Measurements from ENCODE around the gene MYO1C. TPM values are rescaled to one million over a fixed set of nuclear protein-coding genes. Genes with fewer than 3 reads are reported as not detected.
"Not testable (repeated sequence)": the region's sequence is repeated elsewhere in the genome, so short reads cannot be mapped to it uniquely, and the experiment has no call there.

Gene MYO1C
- total and polyA plus RNA-seq, 2 of the 8 experiments (the other 6 are each of a cell fraction or from before 2014, with no cell fraction given) = 40.1 to 78.6 TPM

DNA sequence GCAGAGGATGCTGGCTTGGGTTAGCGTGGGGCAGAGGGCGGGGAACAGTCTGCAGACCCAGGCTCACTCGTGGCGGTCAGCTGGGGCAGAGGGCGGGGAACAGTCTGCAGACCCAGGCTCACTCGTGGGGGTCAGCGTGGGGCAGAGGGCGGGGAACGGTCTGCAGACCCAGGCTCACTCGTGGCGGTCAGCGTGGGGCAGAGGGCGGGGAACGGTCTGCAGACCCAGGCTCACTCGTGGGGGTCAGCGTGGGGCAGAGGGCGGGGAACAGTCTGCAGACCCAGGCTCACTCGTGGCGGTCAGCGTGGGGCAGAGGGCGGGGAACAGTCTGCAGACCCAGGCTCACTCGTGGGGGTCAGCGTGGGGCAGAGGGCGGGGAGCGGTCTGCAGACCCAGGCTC is 16.2 kb upstream of the MYO1C start:
- CTCF ChIA-PET (ENCODE audit: partially characterized antibody) = interaction anchor here (1.2 to 5.1 kb wide), 3 partner anchors 11 to 96 kb away, joined by 4 to 26 read pairs (median 5); no protein-coding TSS in a partner anchor
- H3K36me3 ChIP-seq (ENCODE audit: control insufficient read depth in 2 of 4, insufficient read depth in 4 of 4, low read length in 3 of 4); DNase-seq (ENCODE audit: low read depth in 1 of 2, low spot score in 2 of 2): not testable (repeated sequence)

More for the DNA sequence above, 16.2 kb upstream of the MYO1C start:
- H3K9me3 ChIP-seq (ENCODE audit: insufficient read depth in 2 of 2, low read depth in 1 of 2, low read length in 1 of 2); H3K14ac ChIP-seq (ENCODE audit: insufficient read length); H2BK15ac ChIP-seq (ENCODE audit: low read length); H4K20me1 ChIP-seq (replicated peaks in 1 of 2; ENCODE audit: control insufficient read depth in 1 of 2, insufficient read depth in 2 of 2, low read length in 2 of 2); H3K4ac ChIP-seq (replicated peaks; ENCODE audit: insufficient read length, low read depth, low read length); H3K9ac ChIP-seq (replicated peaks in 1 of 4; ENCODE audit: extremely low read depth in 1 of 4, low read depth in 3 of 4, low read length in 3 of 4); H3K79me2 ChIP-seq (ENCODE audit: control insufficient read depth in 1 of 2, insufficient read depth in 2 of 2, low read length in 2 of 2); H3K18ac ChIP-seq (ENCODE audit: extremely low read depth, low read length); H4K5ac ChIP-seq (ENCODE audit: insufficient read length, low read depth, low read length); H3K79me1 ChIP-seq (ENCODE audit: low read depth, low read length); H4K8ac ChIP-seq (ENCODE audit: extremely low read depth, insufficient read depth, low read length); H2BK5ac ChIP-seq (ENCODE audit: low read depth, low read length); H2BK120ac ChIP-seq (replicated peaks; ENCODE audit: low read depth, low read length); H3K23ac ChIP-seq (ENCODE audit: insufficient read length); H3K27ac ChIP-seq (ENCODE audit: low read depth, low read length); H2AFZ ChIP-seq (ENCODE audit: low read length); FAIRE-seq; H2BK20ac ChIP-seq (ENCODE audit: low read length); H3K56ac ChIP-seq (replicated peaks; ENCODE audit: insufficient read length, low read depth, low read length); H4K91ac ChIP-seq (replicated peaks; ENCODE audit: insufficient read length, low read length); H3K4me3 ChIP-seq (ENCODE audit: extremely low read depth in 1 of 4, insufficient read depth in 2 of 4, low read depth in 3 of 4, low read length in 4 of 4); H3K4me1 ChIP-seq (replicated peaks in 1 of 4; ENCODE audit: control insufficient read depth in 3 of 4, insufficient read depth in 4 of 4, low read length in 3 of 4); H3K27me3 ChIP-seq (replicated peaks in 1 of 4; ENCODE audit: control insufficient read depth in 3 of 4, extremely low read depth in 1 of 4, insufficient read depth in 3 of 4, low read length in 3 of 4); H2AK5ac ChIP-seq (ENCODE audit: low read depth, low read length); H3K23me2 ChIP-seq (ENCODE audit: low read depth, low read length); H2BK12ac ChIP-seq (ENCODE audit: low read depth, low read length); H3K4me2 ChIP-seq (ENCODE audit: insufficient read depth in 1 of 2, low read depth in 2 of 2, low read length in 2 of 2): not testable (repeated sequence)
- WGBS, 2 experiments (ENCODE audit: extremely low coverage in 1 of 2, insufficient coverage in 1 of 2, insufficient read length in 1 of 2, insufficient replicate concordance in 2 of 2, low coverage in 1 of 2, low lambda C conversion rate in 2 of 2, missing lambda C conversion rate in 1 of 2) = 87% methylated on average over 5 of the region's 25 CpGs; no CpG with 5 or more reads in 1 of the 2 experiments
- POLR2A ChIA-PET (ENCODE audit: partially characterized antibody) = interaction anchor here (0.6 to 2.3 kb wide), 5 partner anchors 10 to 1063 kb away, joined by 3 to 9 read pairs (median 6); partner anchors contain the start of genes MYO1C and RFLNB
